ENCODE results near the gene TXLNB.
"Not testable (repeated sequence)": the region's sequence is repeated elsewhere in the genome, so short reads cannot be mapped to it uniquely, and the experiment has no call there.

DNA sequence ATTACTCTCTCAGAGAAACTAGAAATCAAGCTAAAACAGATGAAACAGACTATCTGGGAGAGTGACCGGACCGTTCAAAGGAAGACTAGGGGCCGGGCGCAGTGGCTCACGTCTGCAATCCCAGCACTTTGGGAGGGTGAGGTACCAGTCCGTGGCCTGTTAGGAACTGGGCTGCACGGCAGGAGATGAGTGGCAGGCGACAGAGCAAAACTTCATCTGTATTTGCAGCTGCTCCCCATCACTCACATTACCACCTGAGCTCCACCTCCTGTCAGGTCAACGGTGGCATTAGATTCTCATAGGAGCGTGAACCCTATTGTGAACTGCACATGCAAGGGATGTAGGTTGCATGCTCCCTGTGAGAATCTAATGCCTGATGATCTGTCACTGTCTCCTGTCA is 5.4 kb downstream of the TXLNB start:
- TF ChIP-seq CTCF (IDR thresholded peaks at IDR 0.05); SP1 (CRISPR knock-in tag; conservative IDR thresholded peaks at IDR 0.05): not testable (repeated sequence)

Measured in WTC11 (cell line).